ENCODE data around the gene XPO5.

XPO5 gene

DNA sequence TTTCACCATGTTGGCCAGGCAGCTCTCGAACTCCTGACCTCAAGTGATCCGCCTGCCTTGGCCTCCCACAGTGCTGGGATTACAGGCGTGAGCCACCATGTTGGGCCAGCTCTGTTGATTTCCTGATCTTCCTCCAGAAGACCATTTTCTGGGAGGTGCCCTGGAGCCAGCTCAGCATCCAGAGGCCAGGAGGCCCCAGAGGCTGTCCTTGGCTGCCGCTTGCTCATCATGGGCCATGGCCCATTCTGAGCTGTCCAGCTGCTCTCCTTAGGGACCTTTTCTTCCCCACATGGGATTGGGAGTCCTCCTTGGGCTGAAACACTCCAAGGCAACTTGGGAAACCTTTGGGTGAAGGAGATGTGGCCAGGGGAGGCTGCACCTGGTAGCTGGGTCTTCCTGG is 81.1 kb downstream of the XPO5 start:
- no peak for DNase-seq

DNA sequence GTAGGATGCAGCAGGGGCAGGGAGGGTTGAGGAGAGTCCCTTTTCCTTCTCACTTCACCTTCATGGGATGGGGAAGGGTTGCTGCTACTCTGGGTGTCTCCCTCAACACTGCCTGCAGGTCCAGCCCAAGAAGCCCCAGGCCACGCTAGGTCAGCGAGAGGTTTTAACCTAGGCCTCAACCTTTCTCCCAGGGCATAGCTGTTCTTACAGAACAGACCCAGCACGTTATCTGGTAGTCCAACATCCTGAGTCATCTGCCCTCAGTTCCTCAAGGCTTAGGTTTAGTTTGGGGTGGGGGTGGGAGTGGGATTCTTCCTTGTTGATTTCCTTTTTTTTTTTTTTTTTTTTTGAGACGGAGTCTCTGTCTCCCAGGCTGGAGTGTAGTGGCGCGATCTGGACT is 81.5 kb downstream of the XPO5 start:
- no peak for DNase-seq

DNA sequence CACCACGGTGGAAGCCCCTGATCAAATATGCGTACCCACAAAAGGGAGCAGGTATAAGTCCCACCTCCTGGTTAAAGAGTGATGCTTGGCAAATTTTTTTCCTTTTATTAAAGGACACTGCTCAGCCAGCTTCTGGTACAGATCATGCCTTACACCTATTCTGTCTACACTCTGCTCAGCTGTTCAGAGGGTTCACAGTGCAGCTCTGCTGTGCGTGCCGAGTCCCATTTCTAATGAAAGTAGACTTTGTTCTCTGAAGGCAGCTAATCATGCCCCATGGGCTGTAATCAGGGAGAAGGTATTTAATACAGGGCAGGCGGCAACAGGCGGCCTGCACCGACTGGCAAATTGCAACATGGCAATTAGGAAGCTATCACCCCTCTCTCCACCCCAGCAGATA is 82.0 kb downstream of the XPO5 start:
- no peak for DNase-seq

DNA sequence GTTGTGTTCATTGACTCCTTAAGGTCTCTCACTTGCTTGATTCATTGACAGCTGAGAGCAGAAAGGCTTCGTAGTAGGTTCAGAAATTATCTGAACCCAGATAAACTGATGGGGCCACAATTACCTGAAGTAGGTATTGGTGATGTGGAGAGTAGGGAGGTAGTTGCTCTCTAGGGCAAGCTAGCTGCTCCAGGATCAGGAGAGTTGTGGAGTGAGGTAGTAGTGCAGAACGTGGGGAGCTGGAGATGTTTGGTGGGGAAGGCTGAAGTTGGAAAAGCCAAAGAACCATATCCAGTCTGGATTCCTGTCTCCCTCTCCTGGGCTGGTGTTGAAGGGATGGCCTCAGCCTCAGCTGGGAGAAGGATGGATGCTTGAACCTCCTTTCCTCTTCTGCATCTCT is 82.6 kb downstream of the XPO5 start:
- DNase-seq, result no peak

DNA sequence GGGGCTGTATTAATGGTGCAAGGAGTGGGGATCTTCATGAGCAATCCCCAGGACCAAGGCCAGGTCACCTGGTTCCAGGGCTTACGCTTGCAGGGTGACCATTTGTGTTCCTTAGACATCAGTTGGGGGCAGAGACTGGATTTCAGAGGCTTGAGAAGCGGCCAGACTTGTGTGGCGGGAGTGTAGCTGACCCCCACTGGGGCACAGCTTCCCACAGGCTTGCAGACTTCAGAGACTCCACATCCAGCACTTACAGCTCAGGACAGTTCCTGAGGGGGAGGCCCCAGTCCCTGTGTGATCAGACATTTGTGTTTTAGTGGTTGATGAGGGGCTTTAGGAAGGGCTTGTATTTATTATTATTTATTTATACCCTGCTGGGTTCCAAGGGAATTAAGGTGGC is 83.2 kb downstream of the XPO5 start:
- DNase-seq, result no peak

DNA sequence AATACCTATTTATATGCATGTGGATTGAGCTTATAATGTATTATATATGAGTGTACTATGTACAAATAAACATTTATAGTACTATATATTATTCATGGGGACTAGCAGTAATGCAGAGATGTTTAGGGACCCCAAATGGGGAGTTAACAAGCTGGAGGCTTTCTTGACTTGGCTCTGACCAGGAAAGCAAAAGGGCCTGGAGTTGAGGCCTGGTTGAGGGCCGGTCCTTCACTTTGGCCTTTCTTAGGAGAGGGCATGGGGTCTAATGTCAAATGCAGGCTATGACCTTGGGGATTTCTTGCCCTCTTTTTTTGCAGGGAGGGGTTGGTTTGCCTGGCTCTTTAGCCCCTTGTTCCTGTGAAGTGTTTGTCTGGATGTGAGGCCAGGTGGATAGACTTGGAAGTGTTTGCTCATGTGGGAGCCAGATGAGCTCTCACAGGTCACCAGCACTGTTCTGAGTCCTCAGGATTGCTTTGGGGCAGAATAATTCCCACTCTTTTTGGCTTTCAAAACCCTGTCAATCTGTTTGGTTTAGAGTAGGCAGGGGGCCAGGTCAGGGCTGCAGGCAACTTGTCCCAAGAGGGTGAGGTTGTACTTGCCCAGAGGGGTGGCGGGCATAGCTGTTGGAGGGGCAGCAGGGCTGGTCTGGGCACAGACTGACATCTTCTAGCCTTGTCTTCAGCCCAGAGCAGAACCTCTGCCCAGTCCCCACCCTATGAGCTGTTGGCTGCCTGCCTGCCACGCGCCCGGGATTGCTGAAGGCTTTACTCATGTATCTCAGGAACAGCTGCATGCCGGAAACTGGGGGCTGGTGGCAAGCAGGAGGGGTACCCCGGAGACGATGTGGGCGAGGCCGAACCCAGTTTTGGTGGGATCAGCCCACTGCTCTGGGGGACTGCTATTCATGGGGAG is 83.8 kb downstream of the XPO5 start:
- DNase-seq, result no peak

DNA sequence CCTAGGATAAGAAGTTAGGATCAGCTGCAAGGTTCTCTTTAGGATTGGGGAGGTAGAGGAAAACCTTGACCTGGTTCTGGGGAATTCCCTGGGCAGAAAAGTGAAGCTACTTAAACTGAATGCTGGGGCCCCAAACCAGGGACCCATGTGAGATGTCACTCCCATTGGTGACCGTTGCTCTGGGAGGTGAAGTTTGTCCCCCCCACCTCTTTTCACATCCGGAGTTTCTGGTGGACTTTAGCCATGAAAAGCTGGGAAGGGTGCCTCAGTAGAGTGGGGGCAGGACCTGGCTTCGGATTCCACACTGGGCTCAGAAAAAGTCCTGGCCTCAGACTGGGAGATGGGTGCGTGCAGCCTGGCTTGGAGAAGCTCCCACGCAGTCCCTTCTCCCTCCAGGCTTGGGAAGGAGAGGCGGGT is 85.3 kb downstream of the XPO5 start:
- DNase-seq, result no peak

DNA sequence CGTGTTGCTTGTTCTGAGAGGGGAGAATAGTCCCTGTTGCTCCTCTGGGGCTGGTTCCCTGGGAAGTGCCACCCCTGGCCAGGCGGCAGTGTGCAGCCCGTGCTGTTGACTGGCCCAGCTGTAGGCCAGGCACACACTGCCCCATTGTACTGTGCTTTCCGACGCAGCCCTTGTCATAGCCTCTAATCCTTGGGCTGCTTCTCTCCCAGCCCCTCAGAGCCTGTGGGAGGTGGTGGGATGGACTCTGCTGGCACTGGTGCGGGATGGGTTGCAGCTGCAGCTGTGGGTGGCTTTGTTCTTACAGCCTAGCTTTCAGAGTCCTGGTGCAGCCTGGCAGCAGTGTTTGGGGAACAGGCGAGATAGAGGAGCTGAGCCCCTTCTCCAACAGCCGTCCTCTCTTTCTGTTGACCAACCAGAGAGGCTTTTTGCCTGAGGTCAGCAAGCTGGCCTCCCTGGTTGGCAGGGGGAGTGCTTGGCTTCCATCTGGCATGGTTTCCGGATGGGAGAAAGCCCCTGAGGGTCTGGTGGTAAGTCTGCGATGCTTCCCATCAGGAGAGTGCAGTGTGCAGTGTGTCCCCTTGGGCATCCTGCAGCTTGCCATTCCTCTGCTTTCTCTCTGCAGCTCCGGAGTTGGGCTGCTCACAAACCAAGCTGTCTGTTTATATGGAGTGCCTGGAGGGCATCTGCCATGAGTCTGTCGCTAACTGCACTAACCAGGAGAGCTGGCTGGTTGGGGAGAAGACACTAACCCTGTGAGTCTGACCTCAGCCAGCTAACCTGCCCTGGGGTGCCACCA is 86.4 kb downstream of the XPO5 start:
- no peak for DNase-seq

DNA sequence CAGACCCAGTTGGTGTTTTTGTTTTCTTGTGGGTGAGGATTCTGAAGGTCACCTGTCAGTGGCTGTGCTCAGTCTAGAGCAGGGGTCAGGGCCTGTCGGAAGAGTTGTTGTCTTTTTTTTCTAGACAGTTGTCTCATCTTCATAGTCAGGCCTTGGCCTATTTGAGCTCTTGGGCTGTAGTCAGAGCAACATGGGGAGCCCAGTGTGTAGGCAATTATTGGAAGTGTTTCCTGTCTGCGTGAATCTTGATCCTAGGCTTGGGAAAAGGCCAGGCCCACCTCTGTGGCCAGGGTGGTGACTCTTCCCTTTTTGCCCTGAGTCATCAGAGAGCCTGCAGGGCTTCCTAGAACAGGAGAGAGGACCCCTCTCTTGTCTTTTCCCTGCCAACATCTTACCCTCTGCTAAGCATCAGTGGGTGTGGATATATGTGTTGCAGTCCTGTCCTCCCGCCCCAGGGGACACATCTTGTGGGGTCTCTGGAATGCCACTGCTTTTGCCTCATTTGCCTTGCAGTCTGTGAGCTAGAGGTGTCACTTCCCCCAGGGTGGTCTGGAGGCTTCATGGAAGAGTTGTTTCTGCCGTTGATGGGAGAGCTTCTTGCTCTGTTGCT is 87.1 kb downstream of the XPO5 start:
- no peak for DNase-seq

DNA sequence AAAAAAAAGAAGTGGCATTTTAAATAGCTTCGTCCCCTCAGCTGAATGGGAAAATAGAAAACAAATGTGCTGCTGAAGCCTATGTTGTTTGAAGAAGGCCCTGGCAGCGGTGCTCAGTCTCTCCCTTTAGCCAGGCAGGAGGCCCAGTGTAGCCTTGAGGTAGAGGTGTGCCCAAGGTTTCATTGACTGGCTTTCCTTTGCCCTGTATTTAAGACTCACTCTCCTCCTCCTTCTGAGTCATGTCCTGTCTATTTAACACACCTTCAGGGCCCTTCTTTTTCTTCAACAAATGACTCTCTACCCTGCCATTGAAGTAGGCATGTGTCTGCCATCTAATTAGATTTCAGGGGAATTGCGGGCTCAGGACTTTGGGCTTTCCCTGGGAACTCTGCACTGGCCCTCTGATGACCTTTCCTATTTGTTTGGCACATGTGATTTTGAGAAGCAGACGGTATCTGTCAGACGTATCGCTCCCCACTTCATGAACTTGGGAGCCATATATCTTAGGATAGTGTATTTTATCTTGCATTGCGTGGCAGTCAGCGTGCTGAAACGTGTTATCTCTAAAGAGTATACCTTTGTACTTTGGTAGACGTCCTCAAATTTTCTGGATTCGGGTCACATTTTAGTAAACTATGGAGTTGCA is 94.1 kb downstream of the XPO5 start:
- no peak for DNase-seq

DNA sequence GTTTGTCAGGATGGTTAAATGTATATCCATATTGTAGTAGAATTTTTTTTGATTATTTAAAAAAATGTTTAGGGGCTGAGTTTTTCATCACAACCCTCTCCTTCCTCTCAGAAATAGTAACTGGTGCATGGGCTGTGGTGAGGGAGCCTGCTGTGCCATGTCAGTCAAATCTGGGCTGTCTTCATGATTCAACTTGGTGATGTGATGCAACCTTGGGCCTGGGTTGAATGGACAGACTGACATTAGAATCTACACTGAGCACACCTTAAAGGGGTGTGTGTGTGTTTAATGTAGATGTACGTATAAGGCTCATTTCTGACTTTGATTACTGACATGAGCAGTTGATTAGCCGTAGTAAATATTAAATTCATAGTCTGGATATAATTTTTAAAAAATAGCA is 94.8 kb downstream of the XPO5 start:
- no peak for DNase-seq

DNA sequence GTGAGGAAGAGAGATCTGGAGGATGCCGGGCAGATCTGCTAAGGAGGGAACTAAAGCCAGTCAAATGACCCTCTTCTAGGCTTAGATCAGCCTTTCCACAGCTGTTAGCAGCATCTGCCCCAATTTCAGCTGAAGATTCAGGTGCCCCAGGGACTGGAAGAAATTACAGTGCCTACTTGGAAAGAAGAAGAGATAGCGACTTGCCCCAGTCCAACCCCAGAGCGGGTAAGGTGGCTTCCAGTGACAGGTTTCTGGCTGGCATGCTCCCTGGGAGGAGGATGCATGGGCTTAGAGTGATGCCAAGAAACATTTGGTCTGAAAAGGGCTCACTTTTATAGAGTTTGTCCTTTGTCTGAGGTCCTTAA is 97.8 kb downstream of the XPO5 start:
- DNase-seq, result no peak

DNA sequence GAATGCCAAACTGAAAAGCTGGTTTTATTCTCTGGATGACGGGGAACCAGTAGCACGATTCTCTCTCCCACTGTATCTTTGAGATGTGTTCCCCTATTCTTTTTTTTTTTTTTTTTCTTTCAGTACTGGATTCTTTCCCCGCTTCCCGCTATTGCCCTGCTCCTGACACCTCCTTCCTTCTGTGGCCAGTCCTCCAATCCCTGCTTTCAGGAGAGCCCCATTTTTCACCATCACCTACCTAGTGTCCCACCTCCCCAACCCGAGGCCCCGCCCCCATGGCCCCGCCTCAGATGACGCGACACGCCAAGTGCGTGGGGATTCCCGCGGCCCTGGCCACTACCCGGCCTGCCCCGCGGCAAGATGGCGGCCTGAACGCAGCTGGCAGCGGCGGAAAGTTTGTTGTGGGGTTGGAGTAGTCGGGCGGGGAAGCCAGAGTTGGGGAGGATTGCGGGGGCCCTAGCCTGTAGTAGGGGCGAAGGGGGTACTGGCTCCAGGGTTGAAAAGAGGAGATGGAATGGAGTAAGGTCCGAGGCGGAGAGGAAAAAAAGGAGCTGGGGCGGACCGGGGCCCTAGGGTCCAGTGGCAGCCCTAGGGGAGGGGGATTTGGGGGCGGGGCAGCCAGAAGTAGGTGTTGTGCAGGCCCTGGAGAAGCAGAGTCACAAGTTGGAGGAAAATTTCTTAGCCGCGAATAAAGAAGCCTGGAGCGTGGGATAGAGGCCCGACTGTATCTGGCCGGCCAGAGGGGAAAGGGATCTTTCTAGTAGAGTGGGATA is 98.4 kb downstream of the XPO5 start, which contains the start of gene TJAP1:
TJAP1 (plus strand) TSS at position 336 of the 773 bp plus-strand sequence. CDS start 21,432 bp downstream, outside the sequence.
- DNase-seq, result peak; percentile 88

DNA sequence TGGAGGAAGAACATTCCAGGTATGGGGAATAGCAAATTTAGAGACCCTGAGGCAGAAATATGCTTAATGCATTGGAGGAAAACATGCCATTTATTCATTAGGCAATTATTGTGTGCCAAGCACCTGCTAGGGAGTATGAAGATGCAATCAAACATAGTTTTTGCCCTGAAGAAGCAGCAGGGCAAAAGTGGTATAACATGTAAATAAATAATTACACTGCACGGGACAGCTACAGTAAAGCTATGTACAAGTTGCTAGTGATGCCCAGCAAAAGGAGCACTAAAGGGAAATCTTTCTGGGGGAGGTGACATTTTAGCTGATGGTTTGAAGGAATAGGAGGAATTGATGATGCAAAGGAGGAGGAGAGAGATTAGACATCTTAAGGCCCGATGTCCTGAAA is 99.1 kb downstream of the XPO5 start:
- no peak for DNase-seq

DNA sequence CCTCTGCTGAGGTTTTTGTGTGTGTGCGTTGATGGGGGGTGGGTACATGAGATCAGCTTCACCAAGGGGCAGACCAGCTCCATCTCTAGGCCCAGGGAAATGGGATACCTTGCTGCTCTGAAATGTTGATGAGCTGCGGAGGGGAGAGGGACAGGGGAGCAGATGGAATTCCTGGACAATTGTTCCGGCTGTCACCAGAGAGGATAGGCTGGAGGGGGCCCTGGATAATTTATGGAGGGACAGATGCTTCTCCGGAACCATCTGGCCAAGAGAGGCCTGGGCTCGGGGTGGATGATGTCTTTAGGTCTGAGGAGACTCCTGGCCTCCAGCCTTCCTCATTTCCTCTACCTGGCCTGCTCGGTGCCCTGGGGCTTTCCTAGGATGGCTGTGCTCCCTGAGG is 100.3 kb downstream of the XPO5 start:
- DNase-seq, result no peak

DNA sequence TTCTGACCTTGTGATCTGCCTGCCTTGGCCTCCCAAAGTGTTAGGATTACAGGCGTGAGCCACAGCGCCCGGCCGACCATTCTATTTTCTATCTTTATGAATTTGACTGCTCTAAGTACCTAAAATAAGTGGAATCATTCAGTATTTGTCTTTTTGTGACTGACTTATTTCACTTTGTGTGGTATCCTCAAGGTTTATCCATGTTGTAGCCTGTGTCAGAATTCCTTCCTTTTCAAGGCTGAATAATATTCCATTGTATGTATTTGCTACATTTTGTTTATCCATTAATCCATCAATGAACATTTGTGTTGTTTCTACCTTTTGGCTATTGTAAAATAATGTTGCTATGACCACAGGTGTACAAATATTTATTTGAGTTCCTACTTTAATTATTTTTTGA is 103.3 kb downstream of the XPO5 start:
- DNase-seq, result no peak
